Vagina (tissue), 2 donors: ENCODE data around the gene LRRC73. TPM values are rescaled to one million over a fixed set of nuclear protein-coding genes. Genes with fewer than 3 reads are reported as not detected.
A peak's percentile ranks its signal among the peaks of the same experiment; 100 is the strongest.

ENCODE experiments used
- DNase-seq, 2 donors: peaks; one replicate each; pipeline ENCODE4 v3.0.0-alpha.2; 2017; ENCODE audit errors: extremely low spot score in 2 of 2
- H3K27ac ChIP-seq: fragments of 200-600 bp; sonication (generic); one replicate; pipeline ENCODE4 v1.5.1; 2019
- H3K27me3 ChIP-seq: fragments of 200-600 bp; sonication (generic); one replicate; pipeline ENCODE4 v1.5.1; 2019
- H3K36me3 ChIP-seq, 2 donors: fragments of 200-600 bp; sonication (generic); one replicate each; pipeline ENCODE4 v1.5.1; 2017 to 2019
- H3K4me1 ChIP-seq: fragments of 200-600 bp; sonication (generic); one replicate; pipeline ENCODE4 v1.5.1; 2019
- H3K4me3 ChIP-seq, 2 donors: fragments of 200-600 bp; sonication (generic); 1 replicate in 1 of 2; 2 replicates in 1 of 2; pipeline ENCODE4 v1.5.1; 2016 to 2019
- H3K9me3 ChIP-seq: fragments of 200-600 bp; sonication (generic); one replicate; pipeline ENCODE4 v1.5.1; 2019
- CTCF ChIP-seq, 3 experiments: fragments of 450-650 bp in 2 of 3; fragments of 200-600 bp in 1 of 3; sonication (generic) in 1 of 3; IDR thresholded peaks; one replicate each; pipeline ENCODE4 v1.5.1; 2017 to 2019; ENCODE audit warnings: antibody characterized with exemption in 3 of 3, mild to moderate bottlenecking in 2 of 3, moderate library complexity in 2 of 3
- POLR2A ChIP-seq, 2 donors: fragments of 450-650 bp; IDR thresholded peaks; one replicate each; pipeline ENCODE4 v1.6.1; 2017; ENCODE audit warnings: antibody characterized with exemption in 2 of 2, mild to moderate bottlenecking in 2 of 2, moderate library complexity in 2 of 2
- POLR2AphosphoS5 ChIP-seq, 2 donors: sonication (generic); formaldehyde crosslinking; IDR thresholded peaks; one replicate each; pipeline ENCODE4 v1.9.0; 2017; ENCODE audit warnings: antibody characterized with exemption in 2 of 2, mild to moderate bottlenecking in 2 of 2, low read depth in 1 of 2; ENCODE audit not compliant: insufficient read depth in 1 of 2
- intact Hi-C: fragments of 100-400 bp; cut with DNase I; formaldehyde crosslinking; loops from one replicate; pipeline ENCODE4 v1.15.1; 2023
- total RNA-seq: library from RNA; depleted of rRNA; stranded (reverse); fragments of >200 nt; gene quantifications from one replicate; pipeline ENCODE4 v1.2.3, GENCODE V29; 2016

LRRC73 gene
- total RNA-seq, 1 donor from 2014 or later, result not detected

- no peak for DNase-seq
- peak overlapping the region; percentile 21 for H3K27ac ChIP-seq
- no peaks in the 10 kb centered on the region for H3K9me3 ChIP-seq
- H3K36me3 ChIP-seq, result peaks cover 0 to 26% of the 10 kb centered on the region in 2 donors
- peak in 1 of 3 experiments; percentile 36 for TF ChIP-seq CTCF (IDR thresholded peaks at IDR 0.05)
- TF ChIP-seq POLR2A (IDR thresholded peaks at IDR 0.05), result no peak
- peak in 1 of 2 donors; percentile 16 for TF ChIP-seq POLR2AphosphoS5 (IDR thresholded peaks at IDR 0.05; ENCODE audit: insufficient read depth in 1 of 2, low read depth in 1 of 2)
- peaks cover 49% of the 10 kb centered on the region for H3K4me1 ChIP-seq
- intact Hi-C loops, result no loop called here
- H3K4me3 ChIP-seq, result no peak overlapping the region
- no peaks in the 10 kb centered on the region for H3K27me3 ChIP-seq
Observed at GRCh38 chr6:43496370-43497128, 13.6 kb downstream of the LRRC73 start.

GRCh38 chr6:43495409-43495941 lies 14.7 kb downstream of the LRRC73 start:
- peak overlapping the region; percentile 21 for H3K27ac ChIP-seq
- H3K4me1 ChIP-seq, result peaks cover 52% of the 10 kb centered on the region
- peaks cover 0 to 26% of the 10 kb centered on the region in 2 donors for H3K36me3 ChIP-seq
- TF ChIP-seq POLR2AphosphoS5 (IDR thresholded peaks at IDR 0.05; ENCODE audit: insufficient read depth in 1 of 2, low read depth in 1 of 2) (no peak), POLR2A (IDR thresholded peaks at IDR 0.05) (no peak), CTCF (IDR thresholded peaks at IDR 0.05) (peak in 1 of 3 experiments; percentile 12)
- H3K4me3 ChIP-seq, result no peak overlapping the region
- H3K27me3 ChIP-seq, result no peaks in the 10 kb centered on the region
- DNase-seq, result no peak
- no peaks in the 10 kb centered on the region for H3K9me3 ChIP-seq
- intact Hi-C loops, result no loop called here

GRCh38 chr6:43494766-43495165 lies 15.4 kb downstream of the LRRC73 start:
- no peak for DNase-seq
- Histone ChIP-seq H3K9me3 (no peaks in the 10 kb centered on the region), H3K4me3 (no peak overlapping the region), H3K27ac (no peak overlapping the region), H3K27me3 (no peaks in the 10 kb centered on the region), H3K4me1 (peaks cover 52% of the 10 kb centered on the region), H3K36me3 (peaks cover 0 to 20% of the 10 kb centered on the region in 2 donors)
- no peak for TF ChIP-seq POLR2A (IDR thresholded peaks at IDR 0.05)
- no peak for TF ChIP-seq POLR2AphosphoS5 (IDR thresholded peaks at IDR 0.05; ENCODE audit: insufficient read depth in 1 of 2, low read depth in 1 of 2)
- no peak for TF ChIP-seq CTCF (IDR thresholded peaks at IDR 0.05)
- intact Hi-C loops, result no loop called here

GRCh38 chr6:43494321-43494720 lies 15.8 kb downstream of the LRRC73 start:
- no peak overlapping the region for H3K27ac ChIP-seq
- intact Hi-C loops, result no loop called here
- no peak for DNase-seq
- TF ChIP-seq POLR2AphosphoS5 (IDR thresholded peaks at IDR 0.05; ENCODE audit: insufficient read depth in 1 of 2, low read depth in 1 of 2) (no peak), CTCF (IDR thresholded peaks at IDR 0.05) (no peak), POLR2A (IDR thresholded peaks at IDR 0.05) (no peak)
- H3K9me3 ChIP-seq, result no peaks in the 10 kb centered on the region
- no peak overlapping the region for H3K4me3 ChIP-seq
- H3K27me3 ChIP-seq, result no peaks in the 10 kb centered on the region
- H3K36me3 ChIP-seq, result peaks cover 0 to 15% of the 10 kb centered on the region in 2 donors
- H3K4me1 ChIP-seq, result peaks cover 52% of the 10 kb centered on the region

- Histone ChIP-seq H3K27me3 (no peaks in the 10 kb centered on the region), H3K27ac (no peak overlapping the region), H3K9me3 (no peaks in the 10 kb centered on the region), H3K4me3 (no peak overlapping the region), H3K36me3 (peaks cover 0 to 10% of the 10 kb centered on the region in 2 donors), H3K4me1 (peaks cover 52% of the 10 kb centered on the region)
- intact Hi-C loops, result no loop called here
- no peak for TF ChIP-seq POLR2AphosphoS5 (IDR thresholded peaks at IDR 0.05; ENCODE audit: insufficient read depth in 1 of 2, low read depth in 1 of 2)
- no peak for TF ChIP-seq POLR2A (IDR thresholded peaks at IDR 0.05)
- no peak for TF ChIP-seq CTCF (IDR thresholded peaks at IDR 0.05)
- DNase-seq, result no peak
Observed at GRCh38 chr6:43493833-43494232, 16.3 kb downstream of the LRRC73 start.
